HG03045 (cell line): ENCODE data around the gene EPHB3.

Source experiments
- ATAC-seq: cut with Tn5 transposase; IDR thresholded peaks from one replicate; pipeline ENCODE4 v1.9.1; 2021; ENCODE audit warnings: mild to moderate bottlenecking, moderate library complexity; ENCODE audit not compliant: unreplicated experiment

The EPHB3 gene

GRCh38 chr3:184563561-184563925, 2.0 kb downstream of the EPHB3 start:
- ATAC-seq, result no peak

GRCh38 chr3:184563941-184564684, 2.5 kb downstream of the EPHB3 start:
- ATAC-seq, result no peak

DNA sequence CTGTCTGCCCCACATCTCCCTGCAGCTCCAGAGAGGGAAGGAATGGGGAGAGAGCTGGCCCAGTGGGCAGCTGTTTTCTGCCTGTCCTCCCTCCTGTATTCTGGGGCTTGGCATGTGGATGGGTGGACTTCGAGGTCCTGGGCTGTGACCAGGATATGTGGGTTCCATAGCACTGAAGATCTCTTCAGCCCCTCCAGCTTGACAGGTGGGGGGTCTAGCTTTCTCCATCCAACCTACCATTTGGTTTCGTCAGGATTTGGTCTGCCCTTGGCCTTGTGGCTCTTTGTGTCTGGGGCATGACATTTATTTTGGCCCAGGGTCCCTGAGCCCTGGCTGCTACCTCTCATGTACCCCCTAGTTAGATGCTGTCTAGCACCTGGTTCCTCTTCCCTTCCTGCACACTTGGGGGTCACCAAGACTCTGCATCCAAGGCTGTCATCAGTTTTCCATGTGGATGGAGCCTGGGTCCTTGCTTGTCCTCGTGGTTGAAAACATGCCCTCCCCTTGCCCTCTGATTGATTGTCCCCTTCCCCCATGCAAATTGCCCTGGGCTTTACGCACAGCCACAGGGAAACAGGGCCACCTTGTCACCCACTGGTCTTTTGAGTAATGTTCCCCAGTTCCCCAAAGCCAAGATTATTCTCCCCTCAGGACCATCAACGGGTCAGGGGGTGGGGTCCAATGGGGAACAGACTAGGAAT, 3.2 kb downstream of the EPHB3 start:
- no peak for ATAC-seq

- no peak for ATAC-seq
These were observed 4.0 kb downstream of the EPHB3 start for GRCh38 chr3:184565421-184566211.

- ATAC-seq, result no peak
These were observed 5.1 kb downstream of the EPHB3 start for GRCh38 chr3:184566441-184567414.

DNA sequence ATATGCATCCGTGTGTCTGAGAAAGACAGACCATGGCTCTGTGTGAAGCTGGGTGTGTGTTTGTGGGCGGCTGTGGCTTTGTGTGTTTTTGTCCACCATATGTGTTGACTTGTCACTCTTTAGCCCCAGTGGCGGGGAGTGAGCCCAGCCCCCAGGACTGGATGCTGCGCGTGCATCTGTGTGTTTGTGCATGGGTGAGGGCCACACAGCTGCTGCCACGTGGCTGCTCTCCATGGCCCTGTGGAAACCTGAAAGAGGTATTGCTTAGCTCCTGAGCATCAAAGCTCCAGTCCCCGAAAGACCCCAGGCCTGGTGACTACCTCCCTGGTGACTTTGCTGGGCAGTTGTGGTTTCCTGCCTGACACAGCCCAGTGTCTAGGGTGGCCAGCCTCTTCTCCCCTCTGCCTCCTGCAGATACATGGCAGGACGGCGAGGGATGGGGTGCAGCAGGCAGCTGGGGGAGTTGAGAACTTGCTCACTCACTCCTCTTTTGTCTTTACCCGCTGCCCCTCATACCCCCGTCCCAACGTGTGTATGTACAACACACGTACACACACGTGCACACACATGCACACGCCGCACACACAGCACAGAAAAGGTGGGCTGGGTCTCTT, 6.5 kb downstream of the EPHB3 start:
- no peak for ATAC-seq

DNA sequence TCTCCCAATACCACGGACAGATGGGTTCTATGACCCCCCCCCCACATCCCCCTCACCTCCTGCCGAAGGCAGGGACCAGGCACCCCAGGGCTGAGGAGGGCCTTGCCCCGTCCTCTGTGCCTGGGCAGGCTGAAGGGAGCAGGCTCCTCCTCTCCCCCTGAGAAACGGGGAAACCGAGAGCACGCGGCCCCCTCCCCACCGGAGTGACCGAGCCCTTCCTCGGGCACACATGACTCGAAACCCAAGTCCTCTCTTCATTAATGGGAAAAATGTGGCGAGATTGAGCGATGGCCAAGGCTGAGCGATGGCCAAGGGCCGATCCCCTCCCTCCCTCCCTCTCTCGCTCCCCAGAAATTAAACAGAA, 7.0 kb downstream of the EPHB3 start:
- no peak for ATAC-seq

DNA sequence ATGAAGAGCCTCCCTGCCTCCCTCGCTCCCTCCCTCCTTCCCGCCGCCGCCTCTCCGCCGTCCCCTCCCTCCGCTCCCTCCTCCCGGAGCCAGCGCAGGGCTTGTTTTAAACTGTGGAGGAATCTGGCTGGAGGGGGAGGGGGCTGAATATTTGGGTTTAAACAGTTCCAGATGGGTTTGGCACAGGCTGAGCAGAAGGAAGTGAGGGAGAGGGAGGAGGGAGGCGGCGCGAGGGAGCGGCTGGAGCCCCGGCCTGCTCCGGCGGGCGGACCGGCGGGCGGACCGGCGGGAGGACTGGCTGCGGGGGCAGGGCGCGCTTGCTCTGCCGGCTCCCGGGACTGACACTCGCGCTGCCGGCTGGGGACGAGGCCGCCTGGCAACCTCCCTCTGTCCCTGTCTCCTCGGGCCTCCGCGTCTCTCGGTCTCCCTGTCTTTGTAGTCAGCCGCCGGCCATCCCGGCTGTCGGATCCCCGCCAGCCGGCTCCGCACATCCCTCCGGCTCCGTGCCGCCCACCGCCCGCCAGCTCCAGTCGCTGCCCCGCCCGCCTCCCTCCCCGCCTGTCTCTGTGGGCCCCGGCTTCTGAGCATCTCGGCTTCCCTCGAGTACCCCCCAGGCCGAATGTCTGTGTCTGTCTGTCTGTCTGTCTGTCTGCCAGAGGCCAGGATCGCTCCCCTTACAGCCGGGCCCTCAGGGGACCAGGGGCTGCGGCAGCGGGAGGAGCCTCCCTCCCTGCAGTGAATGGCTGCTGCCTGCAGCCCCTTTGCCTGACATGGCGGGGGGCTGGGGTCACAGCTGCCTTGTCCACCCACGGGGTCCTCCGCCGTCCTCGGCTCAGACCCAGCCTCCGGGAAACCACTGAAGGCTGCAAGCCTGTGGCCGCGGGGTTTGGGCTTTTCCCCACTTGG, 7.6 kb downstream of the EPHB3 start:
- no peak for ATAC-seq

DNA sequence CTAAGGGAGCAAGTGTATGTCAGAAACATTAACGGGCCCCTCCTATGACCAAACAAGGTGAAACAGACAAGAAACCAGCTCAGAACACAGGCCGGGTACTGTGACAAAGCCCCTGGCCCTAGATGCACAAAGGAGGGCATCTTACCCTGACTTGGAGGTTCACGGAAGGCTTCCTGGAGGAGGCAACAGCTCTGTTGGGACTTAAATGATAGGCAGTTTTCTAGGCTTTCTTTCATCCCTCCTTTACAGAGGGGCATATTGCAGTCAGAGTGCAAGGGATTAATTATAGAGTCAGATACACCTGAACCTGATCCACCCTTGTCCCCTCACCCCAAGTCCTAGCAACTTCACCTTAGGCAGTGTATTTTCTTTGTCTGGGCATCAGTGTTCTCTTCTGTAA, 8.4 kb downstream of the EPHB3 start:
- ATAC-seq, result no peak

DNA sequence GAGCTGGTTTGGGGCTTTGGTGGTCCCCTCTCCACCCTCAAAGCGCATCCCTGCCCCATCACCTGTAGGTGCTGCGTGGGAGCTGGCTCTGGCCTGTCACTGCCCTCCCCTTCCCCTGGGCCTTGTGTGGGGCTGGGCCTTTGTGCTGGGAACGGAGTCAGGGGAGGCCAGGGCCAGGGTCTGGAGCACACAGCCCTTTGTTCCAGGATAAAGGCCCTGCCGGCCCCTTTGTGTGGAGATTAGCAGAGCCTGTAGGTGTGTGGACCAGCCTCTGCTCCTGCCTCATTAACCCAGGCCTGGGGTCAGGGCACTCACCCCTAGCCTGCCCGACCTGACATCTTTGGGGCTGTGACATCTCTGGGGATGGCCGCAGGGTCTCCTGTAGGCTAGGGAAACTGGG, 8.9 kb downstream of the EPHB3 start:
- ATAC-seq, result no peak

DNA sequence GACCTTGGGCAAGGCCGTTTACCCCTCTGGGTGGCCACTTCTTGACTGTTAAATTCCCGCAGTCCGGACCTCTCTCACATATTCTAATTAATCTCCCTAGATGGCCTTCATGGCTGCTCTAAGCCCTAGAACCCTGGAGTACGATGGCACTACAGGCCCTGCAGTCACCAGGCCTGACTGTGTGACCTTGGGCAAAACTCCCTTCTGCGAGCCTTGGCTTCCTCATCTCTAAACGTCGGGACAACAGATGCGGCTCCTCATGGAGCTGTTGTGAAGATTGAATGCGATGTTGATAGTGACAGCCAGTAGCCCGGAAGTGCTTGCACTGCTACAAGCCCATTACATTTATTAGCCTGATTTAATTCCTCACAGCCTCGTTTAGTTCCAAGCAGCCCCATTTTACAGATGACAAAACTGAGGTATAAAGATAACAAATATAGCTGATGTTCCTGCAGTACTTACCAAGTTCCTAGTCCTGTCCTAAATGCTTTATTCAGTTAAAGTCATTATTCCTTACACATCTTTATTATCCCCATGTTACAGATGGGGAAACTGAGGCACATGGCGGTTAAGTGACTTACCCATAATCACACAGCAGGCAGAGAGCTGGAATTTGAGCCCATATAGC, 10.3 kb downstream of the EPHB3 start:
- no peak for ATAC-seq

DNA sequence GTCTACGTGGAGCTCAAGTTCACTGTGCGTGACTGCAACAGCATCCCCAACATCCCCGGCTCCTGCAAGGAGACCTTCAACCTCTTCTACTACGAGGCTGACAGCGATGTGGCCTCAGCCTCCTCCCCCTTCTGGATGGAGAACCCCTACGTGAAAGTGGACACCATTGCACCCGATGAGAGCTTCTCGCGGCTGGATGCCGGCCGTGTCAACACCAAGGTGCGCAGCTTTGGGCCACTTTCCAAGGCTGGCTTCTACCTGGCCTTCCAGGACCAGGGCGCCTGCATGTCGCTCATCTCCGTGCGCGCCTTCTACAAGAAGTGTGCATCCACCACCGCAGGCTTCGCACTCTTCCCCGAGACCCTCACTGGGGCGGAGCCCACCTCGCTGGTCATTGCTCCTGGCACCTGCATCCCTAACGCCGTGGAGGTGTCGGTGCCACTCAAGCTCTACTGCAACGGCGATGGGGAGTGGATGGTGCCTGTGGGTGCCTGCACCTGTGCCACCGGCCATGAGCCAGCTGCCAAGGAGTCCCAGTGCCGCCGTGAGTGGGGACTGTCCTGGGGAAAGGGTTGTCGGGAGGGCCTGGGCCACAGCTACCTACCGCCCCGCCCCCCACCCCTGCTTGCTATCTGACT, 11.2 kb downstream of the EPHB3 start:
- no peak for ATAC-seq

GRCh38 chr3:184574515-184575417, 13.2 kb downstream of the EPHB3 start:
- ATAC-seq, result no peak

DNA sequence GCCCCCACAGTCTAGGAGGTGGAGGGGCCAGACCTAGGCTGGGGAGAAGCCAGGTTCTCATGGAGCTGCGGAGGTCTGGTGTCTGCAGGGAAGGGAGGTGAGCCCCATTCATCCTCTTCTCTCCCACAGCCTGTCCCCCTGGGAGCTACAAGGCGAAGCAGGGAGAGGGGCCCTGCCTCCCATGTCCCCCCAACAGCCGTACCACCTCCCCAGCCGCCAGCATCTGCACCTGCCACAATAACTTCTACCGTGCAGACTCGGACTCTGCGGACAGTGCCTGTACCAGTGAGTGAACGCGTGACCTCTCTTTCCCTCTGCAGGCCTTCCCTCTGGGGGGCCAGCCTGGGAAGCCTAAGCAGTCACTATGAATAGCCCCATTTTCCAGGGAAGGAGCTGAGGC, 14.1 kb downstream of the EPHB3 start:
- no peak for ATAC-seq

GRCh38 chr3:184576457-184577240, 15.1 kb downstream of the EPHB3 start:
- ATAC-seq, result no peak

- no peak for ATAC-seq
These were observed 16.0 kb downstream of the EPHB3 start for GRCh38 chr3:184577546-184577945.

- no peak for ATAC-seq
These were observed 16.6 kb downstream of the EPHB3 start for GRCh38 chr3:184578218-184578617.
